Gastroesophageal sphincter (tissue), 4 donors: ENCODE data around the gene MARK2. TPM values are rescaled to one million over a fixed set of nuclear protein-coding genes. Genes with fewer than 3 reads are reported as not detected.

Experiments
- ATAC-seq: fragments of 150-250 bp; one replicate; pipeline ENCODE4 v1.9.1; 2016; ENCODE audit warnings: mild to moderate bottlenecking, moderate library complexity
- H3K27ac ChIP-seq, 4 donors: fragments of 200-600 bp; sonication (generic) in 3 of 4; 1 replicate in 3 of 4; 2 replicates in 1 of 4; pipeline ENCODE4 v1.5.1; 2016 to 2019
- H3K27me3 ChIP-seq: fragments of 200-600 bp; sonication (generic); one replicate; pipeline ENCODE4 v1.5.1; 2019
- H3K36me3 ChIP-seq, 2 donors: fragments of 200-600 bp; sonication (generic); one replicate each; pipeline ENCODE4 v1.5.1; 2019; ENCODE audit warnings: control low read depth in 1 of 2
- H3K4me1 ChIP-seq, 3 donors: fragments of 200-600 bp; sonication (generic); 1 replicate in 2 of 3; 2 replicates in 1 of 3; pipeline ENCODE4 v1.5.1; 2016 to 2019; ENCODE audit warnings: control low read depth in 2 of 3
- H3K4me3 ChIP-seq, 2 donors: fragments of 200-600 bp; sonication (generic); one replicate each; pipeline ENCODE4 v1.5.1; 2019; ENCODE audit warnings: mild to moderate bottlenecking in 1 of 2, moderate library complexity in 1 of 2
- H3K9me3 ChIP-seq, 3 donors: fragments of 200-600 bp; sonication (generic); one replicate each; pipeline ENCODE4 v1.5.1; 2017 to 2019; ENCODE audit warnings: control low read depth in 2 of 3
- EP300 ChIP-seq: sonication (generic); formaldehyde crosslinking; IDR thresholded peaks from one replicate; pipeline ENCODE4 v1.6.1; 2017; ENCODE audit warnings: antibody characterized with exemption, mild to moderate bottlenecking
- POLR2A ChIP-seq, 2 donors: fragments of 450-650 bp; IDR thresholded peaks; one replicate each; pipeline ENCODE4 v1.6.1; 2017; ENCODE audit warnings: antibody characterized with exemption in 2 of 2, mild to moderate bottlenecking in 2 of 2, moderate library complexity in 1 of 2
- POLR2AphosphoS5 ChIP-seq: sonication (generic); formaldehyde crosslinking; IDR thresholded peaks from one replicate; pipeline ENCODE4 v1.6.1; 2017; ENCODE audit warnings: antibody characterized with exemption
- WGBS, 2 donors: methylation state at CpG; one replicate each; pipeline ENCODE4 v1.1.5; 2018; ENCODE audit warnings: low coverage in 1 of 2; 5-methylcytosine and 5-hydroxymethylcytosine counted together
- total RNA-seq, 4 donors: library from RNA; depleted of rRNA; stranded (reverse); fragments of >200 nt; gene quantifications; one replicate each; pipeline ENCODE4 v1.1.0, GENCODE V29; 2016
- TF ChIP-seq, protein P1 (sequence below), 4 experiments: fragments of 200-600 bp in 2 of 4; fragments of 450-650 bp in 2 of 4; sonication (generic) in 1 of 4; IDR thresholded peaks; one replicate each; pipeline ENCODE4 v1.5.1; 2017 to 2019; ENCODE audit warnings: antibody characterized with exemption in 4 of 4, mild to moderate bottlenecking in 2 of 4, moderate library complexity in 2 of 4

MARK2 gene
- total RNA-seq, 4 donors from 2014 or later = 17.4 to 42.5 (median 23.8) TPM

GRCh38 chr11:63871962-63872799 is 33.3 kb downstream of the MARK2 start:
- Histone ChIP-seq H3K36me3 (peaks cover 0 to 3% of the 10 kb centered on the region in 2 donors), H3K4me3 (no peak overlapping the region), H3K27ac (peak overlapping the region in 3 of 4 donors; percentile 36 to 73 (median 70)), H3K4me1 (peaks cover 2 to 97% (median 51%) of the 10 kb centered on the region in 3 donors), H3K27me3 (no peaks in the 10 kb centered on the region), H3K9me3 (no peaks in the 10 kb centered on the region)
- peak; percentile 96 for ATAC-seq
- TF ChIP-seq POLR2A (IDR thresholded peaks at IDR 0.05) (no peak), POLR2AphosphoS5 (peak; percentile 49), EP300 (no peak)
- TF ChIP-seq, protein P1, sequence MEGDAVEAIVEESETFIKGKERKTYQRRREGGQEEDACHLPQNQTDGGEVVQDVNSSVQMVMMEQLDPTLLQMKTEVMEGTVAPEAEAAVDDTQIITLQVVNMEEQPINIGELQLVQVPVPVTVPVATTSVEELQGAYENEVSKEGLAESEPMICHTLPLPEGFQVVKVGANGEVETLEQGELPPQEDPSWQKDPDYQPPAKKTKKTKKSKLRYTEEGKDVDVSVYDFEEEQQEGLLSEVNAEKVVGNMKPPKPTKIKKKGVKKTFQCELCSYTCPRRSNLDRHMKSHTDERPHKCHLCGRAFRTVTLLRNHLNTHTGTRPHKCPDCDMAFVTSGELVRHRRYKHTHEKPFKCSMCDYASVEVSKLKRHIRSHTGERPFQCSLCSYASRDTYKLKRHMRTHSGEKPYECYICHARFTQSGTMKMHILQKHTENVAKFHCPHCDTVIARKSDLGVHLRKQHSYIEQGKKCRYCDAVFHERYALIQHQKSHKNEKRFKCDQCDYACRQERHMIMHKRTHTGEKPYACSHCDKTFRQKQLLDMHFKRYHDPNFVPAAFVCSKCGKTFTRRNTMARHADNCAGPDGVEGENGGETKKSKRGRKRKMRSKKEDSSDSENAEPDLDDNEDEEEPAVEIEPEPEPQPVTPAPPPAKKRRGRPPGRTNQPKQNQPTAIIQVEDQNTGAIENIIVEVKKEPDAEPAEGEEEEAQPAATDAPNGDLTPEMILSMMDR (IDR thresholded peaks at IDR 0.05) = peak in 3 of 4 experiments; percentile 37 to 56 (median 56)
- 0 to 8% methylated on average over 1 to 7 of the region's 11 CpGs for WGBS, 2 donors

GRCh38 chr11:63872800-63873197 is 33.9 kb downstream of the MARK2 start:
- TF ChIP-seq POLR2AphosphoS5 (no peak), POLR2A (IDR thresholded peaks at IDR 0.05) (no peak), EP300 (no peak)
- TF ChIP-seq, protein P1 (IDR thresholded peaks at IDR 0.05) = no peak
- Histone ChIP-seq H3K27ac (peak overlapping the region in 3 of 4 donors; percentile 36 to 73 (median 70)), H3K4me1 (peaks cover 2 to 97% (median 51%) of the 10 kb centered on the region in 3 donors), H3K4me3 (no peak overlapping the region), H3K36me3 (peaks cover 0 to 3% of the 10 kb centered on the region in 2 donors), H3K27me3 (no peaks in the 10 kb centered on the region), H3K9me3 (no peaks in the 10 kb centered on the region)
- WGBS, 2 donors = no CpG with 5 or more reads among the region's 5 CpGs
- no peak for ATAC-seq

DNA sequence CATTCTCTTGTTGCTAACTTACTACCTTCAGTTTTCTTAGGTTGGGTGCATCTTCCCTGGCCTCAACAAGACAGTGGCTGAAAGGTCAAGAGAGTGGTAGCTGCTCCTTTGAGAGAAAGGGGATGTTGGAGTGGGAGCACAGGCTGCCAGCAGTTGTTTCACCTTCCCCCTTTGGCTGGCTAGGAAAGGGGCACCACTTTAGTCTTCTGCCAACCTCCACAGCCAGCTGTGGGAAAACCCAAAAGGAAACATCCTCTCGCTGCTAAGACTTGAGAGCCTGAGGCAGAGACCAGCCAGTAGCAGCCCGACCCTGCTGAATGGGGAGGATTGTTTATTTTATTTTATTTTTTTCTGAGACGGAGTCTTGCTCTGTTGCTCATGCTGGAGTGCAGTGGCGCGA is 34.4 kb downstream of the MARK2 start:
- Histone ChIP-seq H3K36me3 (peaks cover 0 to 3% of the 10 kb centered on the region in 2 donors), H3K4me3 (no peak overlapping the region), H3K9me3 (no peaks in the 10 kb centered on the region), H3K27ac (peak overlapping the region in 2 of 4 donors; percentile 36 to 70), H3K4me1 (peaks cover 2 to 96% (median 47%) of the 10 kb centered on the region in 3 donors), H3K27me3 (no peaks in the 10 kb centered on the region)
- ATAC-seq = no peak
- WGBS, 2 donors = 68 to 73% methylated on average over 2 to 5 of the region's 5 CpGs
- TF ChIP-seq EP300 = no peak
- no peak for TF ChIP-seq POLR2AphosphoS5
- TF ChIP-seq, protein P1 (IDR thresholded peaks at IDR 0.05) = no peak
- no peak for TF ChIP-seq POLR2A (IDR thresholded peaks at IDR 0.05)

DNA sequence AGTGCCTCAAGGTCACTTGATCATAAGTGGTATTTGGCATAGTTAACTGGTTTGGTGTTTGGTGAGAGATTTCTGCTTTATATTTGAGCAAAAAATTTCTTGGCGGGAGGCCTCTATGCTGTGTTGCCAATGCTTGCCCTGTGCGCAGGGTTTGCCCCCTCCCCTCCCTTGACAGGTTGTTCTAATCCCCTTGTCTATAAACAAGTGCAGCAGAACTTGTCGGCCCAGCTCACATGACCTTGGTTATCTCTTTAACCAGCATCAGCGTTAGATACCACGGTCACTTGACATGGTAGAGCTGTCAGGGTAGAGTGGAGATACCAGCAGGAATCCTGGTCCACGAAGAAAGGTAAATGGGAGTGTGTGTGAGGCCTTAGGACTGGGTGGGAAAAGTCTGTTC is 35.6 kb downstream of the MARK2 start:
- no peak for TF ChIP-seq POLR2A (IDR thresholded peaks at IDR 0.05)
- TF ChIP-seq EP300 = no peak
- TF ChIP-seq POLR2AphosphoS5 = no peak
- TF ChIP-seq, protein P1 (IDR thresholded peaks at IDR 0.05) = no peak
- Histone ChIP-seq H3K27ac (peak overlapping the region in 2 of 4 donors; percentile 36 to 70), H3K9me3 (no peaks in the 10 kb centered on the region), H3K4me3 (no peak overlapping the region), H3K27me3 (no peaks in the 10 kb centered on the region), H3K36me3 (peaks cover 0 to 3% of the 10 kb centered on the region in 2 donors), H3K4me1 (peaks cover 2 to 92% (median 39%) of the 10 kb centered on the region in 3 donors)
- 28 to 43% methylated on average over 1 to 5 of the region's 6 CpGs for WGBS, 2 donors
- no peak for ATAC-seq
